Glutamatergic neuron (in vitro differentiated cells): Measurements from ENCODE around the gene CELF4. TPM values are rescaled to one million over a fixed set of nuclear protein-coding genes. Genes with fewer than 3 reads are reported as not detected.

Source experiments
- DNase-seq: peaks from one replicate; pipeline ENCODE4 v3.0.0; 2022
- H3K27ac Mint-ChIP-seq: one replicate; pipeline ENCODE4 v1.8.0; 2020; ENCODE audit warnings: mild to moderate bottlenecking, mixed read lengths, inconsistent platforms; ENCODE audit not compliant: unreplicated experiment
- H3K27me3 Mint-ChIP-seq: one replicate; pipeline ENCODE4 v1.8.0; 2020; ENCODE audit warnings: mild to moderate bottlenecking, moderate library complexity, mixed read lengths, inconsistent platforms; ENCODE audit not compliant: unreplicated experiment
- H3K36me3 Mint-ChIP-seq: one replicate; pipeline ENCODE4 v1.8.0; 2020; ENCODE audit warnings: mild to moderate bottlenecking, mixed read lengths, inconsistent platforms; ENCODE audit not compliant: unreplicated experiment
- H3K4me1 Mint-ChIP-seq: one replicate; pipeline ENCODE4 v1.8.0; 2020; ENCODE audit warnings: mild to moderate bottlenecking, low read depth, mixed read lengths, inconsistent platforms; ENCODE audit not compliant: unreplicated experiment
- H3K4me3 Mint-ChIP-seq: one replicate; pipeline ENCODE4 v1.8.0; 2020; ENCODE audit warnings: mild to moderate bottlenecking, mixed read lengths, inconsistent platforms; ENCODE audit not compliant: unreplicated experiment
- H3K9me3 Mint-ChIP-seq: one replicate; pipeline ENCODE4 v1.8.0; 2020; ENCODE audit warnings: mild to moderate bottlenecking, moderate library complexity, mixed read lengths, inconsistent platforms; ENCODE audit not compliant: unreplicated experiment
- total RNA-seq: library from RNA; stranded (reverse); fragmentation: NEBNext Ultra II Directional; extraction: Animal tissue kit (Norgen Biotek cat#: 25700); gene quantifications from one replicate; pipeline ENCODE4 v1.2.1, GENCODE V29; 2021; ENCODE audit not compliant: unreplicated experiment
- TF ChIP-seq, protein P1 (sequence below): fragments of 200-600 bp; sonication (generic); IDR thresholded peaks from one replicate; pipeline ENCODE4 v1.5.0; 2021; ENCODE audit not compliant: partially characterized antibody, unreplicated experiment

The CELF4 gene
- total RNA-seq, 1 donor from 2014 or later, result 38.4 TPM

DNA sequence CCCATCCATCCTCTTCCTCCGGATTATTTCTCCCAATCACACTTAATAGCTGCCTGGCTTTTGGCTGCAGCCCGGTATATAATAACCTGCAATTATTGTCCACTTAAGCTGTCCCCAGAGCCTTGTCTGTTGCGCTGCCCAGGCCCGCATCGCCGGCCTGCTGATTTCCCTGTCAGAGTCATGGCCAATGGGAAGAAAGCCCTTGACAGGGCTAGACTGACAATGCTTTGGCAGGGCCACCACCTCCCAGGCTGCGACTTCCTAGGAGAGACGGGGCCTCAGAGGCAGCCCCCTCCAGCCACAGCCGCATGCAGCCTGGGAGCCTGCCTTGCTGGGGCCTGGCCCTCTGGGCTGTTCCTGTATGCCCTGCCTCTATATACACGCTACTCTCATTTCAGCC is 10.0 kb upstream of the CELF4 start:
- Mint-ChIP-seq H3K9me3 (peaks cover 7% of the 10 kb centered on the region), H3K27me3 (peaks cover 6% of the 10 kb centered on the region)
- DNase-seq, result no peak

DNA sequence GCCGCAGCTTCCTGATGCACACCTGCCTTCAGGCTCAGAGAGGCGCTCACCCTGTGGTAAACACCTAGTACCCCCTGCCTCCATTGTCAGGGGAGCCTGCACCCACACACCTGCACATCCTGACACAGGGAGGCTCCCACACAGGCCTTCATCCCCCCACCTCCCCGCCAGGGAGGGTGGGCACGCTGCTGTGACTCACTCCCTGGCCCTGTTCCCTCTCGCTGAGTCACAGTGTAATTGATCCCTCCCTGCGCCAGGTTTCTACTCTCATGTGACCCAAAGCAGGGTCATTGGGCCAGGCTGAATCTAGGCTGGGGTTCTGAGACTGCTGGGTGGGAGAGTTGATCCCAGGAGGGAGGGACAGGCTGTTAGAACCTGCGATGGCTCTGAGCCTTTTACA is 8.5 kb upstream of the CELF4 start:
- no peak overlapping the region for H3K27ac Mint-ChIP-seq
- H3K27me3 Mint-ChIP-seq, result peaks cover 15% of the 10 kb centered on the region
- H3K4me3 Mint-ChIP-seq, result no peak overlapping the region
- DNase-seq, result no peak
- H3K4me1 Mint-ChIP-seq, result peaks cover 18% of the 10 kb centered on the region
- TF ChIP-seq, protein P1, sequence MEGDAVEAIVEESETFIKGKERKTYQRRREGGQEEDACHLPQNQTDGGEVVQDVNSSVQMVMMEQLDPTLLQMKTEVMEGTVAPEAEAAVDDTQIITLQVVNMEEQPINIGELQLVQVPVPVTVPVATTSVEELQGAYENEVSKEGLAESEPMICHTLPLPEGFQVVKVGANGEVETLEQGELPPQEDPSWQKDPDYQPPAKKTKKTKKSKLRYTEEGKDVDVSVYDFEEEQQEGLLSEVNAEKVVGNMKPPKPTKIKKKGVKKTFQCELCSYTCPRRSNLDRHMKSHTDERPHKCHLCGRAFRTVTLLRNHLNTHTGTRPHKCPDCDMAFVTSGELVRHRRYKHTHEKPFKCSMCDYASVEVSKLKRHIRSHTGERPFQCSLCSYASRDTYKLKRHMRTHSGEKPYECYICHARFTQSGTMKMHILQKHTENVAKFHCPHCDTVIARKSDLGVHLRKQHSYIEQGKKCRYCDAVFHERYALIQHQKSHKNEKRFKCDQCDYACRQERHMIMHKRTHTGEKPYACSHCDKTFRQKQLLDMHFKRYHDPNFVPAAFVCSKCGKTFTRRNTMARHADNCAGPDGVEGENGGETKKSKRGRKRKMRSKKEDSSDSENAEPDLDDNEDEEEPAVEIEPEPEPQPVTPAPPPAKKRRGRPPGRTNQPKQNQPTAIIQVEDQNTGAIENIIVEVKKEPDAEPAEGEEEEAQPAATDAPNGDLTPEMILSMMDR, result no peak
- H3K36me3 Mint-ChIP-seq, result no peaks in the 10 kb centered on the region
- H3K9me3 Mint-ChIP-seq, result peaks cover 8% of the 10 kb centered on the region

More for the DNA sequence above, 10.0 kb upstream of the CELF4 start:
- peaks cover 8% of the 10 kb centered on the region for H3K4me1 Mint-ChIP-seq
- no peak overlapping the region for H3K4me3 Mint-ChIP-seq
- TF ChIP-seq, protein P1, result no peak
- no peak overlapping the region for H3K27ac Mint-ChIP-seq
- peaks cover under 1% of the 10 kb centered on the region for H3K36me3 Mint-ChIP-seq

- Mint-ChIP-seq H3K27me3 (peaks cover 24% of the 10 kb centered on the region), H3K36me3 (no peaks in the 10 kb centered on the region), H3K27ac (no peak overlapping the region), H3K9me3 (peaks cover 10% of the 10 kb centered on the region), H3K4me1 (peaks cover 22% of the 10 kb centered on the region), H3K4me3 (no peak overlapping the region)
- TF ChIP-seq, protein P1, result no peak
- DNase-seq, result no peak
These were observed 7.1 kb upstream of the CELF4 start for GRCh38 chr18:37572736-37573135.

GRCh38 chr18:37571266-37571665 is 5.7 kb upstream of the CELF4 start:
- TF ChIP-seq, protein P1, result no peak
- no peak overlapping the region for H3K27ac Mint-ChIP-seq
- peaks cover 26% of the 10 kb centered on the region for H3K27me3 Mint-ChIP-seq

GRCh38 chr18:37570336-37570930 is 4.8 kb upstream of the CELF4 start:
- Mint-ChIP-seq H3K27ac (no peak overlapping the region), H3K4me1 (peaks cover 14% of the 10 kb centered on the region), H3K27me3 (peaks cover 29% of the 10 kb centered on the region), H3K9me3 (peaks cover 8% of the 10 kb centered on the region), H3K36me3 (no peaks in the 10 kb centered on the region), H3K4me3 (no peak overlapping the region)
- TF ChIP-seq, protein P1, result no peak
- no peak for DNase-seq

More at GRCh38 chr18:37571266-37571665, 5.7 kb upstream of the CELF4 start:
- H3K36me3 Mint-ChIP-seq, result no peaks in the 10 kb centered on the region
- H3K4me1 Mint-ChIP-seq, result peaks cover 18% of the 10 kb centered on the region
- no peak for DNase-seq
- no peak overlapping the region for H3K4me3 Mint-ChIP-seq
- peaks cover 7% of the 10 kb centered on the region for H3K9me3 Mint-ChIP-seq
